HCT116 (cell line): Measurements from ENCODE around the gene ARHGEF12. TPM values are rescaled to one million over a fixed set of nuclear protein-coding genes. Genes with fewer than 3 reads are reported as not detected.

Experiments
- ATAC-seq: fragments of 200-7000 bp; cut with Tn5 transposase; 2 replicates; pipeline ENCODE4 v1.9.1; 2020; ENCODE audit warnings: mild to moderate bottlenecking, moderate library complexity
- Bru-seq: library from RNA; stranded (reverse); fragments of 400-500 nt; gene quantifications from one replicate; lab custom pipeline; 2021; lab: Mats Ljungman, UMichigan
- BruChase-seq, 2 experiments: library from RNA; stranded (reverse); fragments of 400-500 nt; gene quantifications; one replicate each; lab custom pipeline; 2021; lab: Mats Ljungman, UMichigan
- BruUV-seq: library from RNA; stranded (reverse); fragments of 400-500 nt; replicated peaks from 2 replicates; lab custom pipeline; 2021; lab: Mats Ljungman, UMichigan
- CTCF ChIA-PET: fragments of 300-600 bp; sonication (Branson Sonifier 250); formaldehyde crosslinking; loops from one replicate; lab custom pipeline; 2021; ENCODE audit warnings: antibody characterized with exemption; lab: Charles Lee
- POLR2A ChIA-PET: fragments of 300-600, 350-600 bp; sonication (Branson Sonifier 250); formaldehyde crosslinking; loops from one replicate; lab custom pipeline; 2021; ENCODE audit warnings: antibody characterized with exemption; lab: Charles Lee
- RAD21 ChIA-PET, 2 experiments: fragments of 300-600 bp; sonication (Branson Sonifier 250); formaldehyde crosslinking; loops; one replicate each; lab custom pipeline; 2023; ENCODE audit warnings: low total read pairs in 2 of 2; ENCODE audit not compliant: uncharacterized antibody in 2 of 2, unreplicated experiment in 2 of 2, low non-redundant PET in 1 of 2; lab: Charles Lee
- DNase-seq: peaks from one replicate; pipeline ENCODE4 v3.0.0-alpha.2; 2010; ENCODE audit warnings: low read depth, low spot score
- H2AFZ ChIP-seq: fragments of 200-600 bp; shearing (Covaris generic), sonication (generic); 2 replicates; pipeline ENCODE4 v1.6.1; 2017; ENCODE audit warnings: low read depth, mixed run types, mixed read lengths, antibody characterized with exemption, low read length; ENCODE audit not compliant: poor library complexity, severe bottlenecking
- H3K27ac ChIP-seq: 2 replicates; pipeline ENCODE4 v1.5.1; 2012; ENCODE audit warnings: low read depth, low read length
- H3K27me3 ChIP-seq: fragments of 200-600 bp; sonication (generic); 2 replicates; pipeline ENCODE4 v1.6.1; 2016; ENCODE audit warnings: mixed run types, low read length, mixed read lengths; ENCODE audit not compliant: insufficient read depth
- H3K36me3 ChIP-seq, 2 experiments: fragments of 200-500 bp in 1 of 2; fragments of 200-600 bp in 1 of 2; sonication (Bioruptor generic) in 1 of 2; sonication (generic) in 1 of 2; 2 replicates each; pipeline versions ENCODE4 v1.5.1 to v1.6.1; 2014 to 2016; ENCODE audit warnings: low read length in 2 of 2, inconsistent platforms in 1 of 2, mixed read lengths in 1 of 2, mixed run types in 1 of 2; ENCODE audit not compliant: insufficient read depth in 2 of 2, control insufficient read depth in 1 of 2
- H3K4me1 ChIP-seq, 2 experiments: fragments of 200-600 bp in 1 of 2; sonication (generic) in 1 of 2; 2 replicates each; pipeline versions ENCODE4 v1.5.1 to v1.6.1; 2012 to 2017; ENCODE audit warnings: low read length in 2 of 2, inconsistent platforms in 1 of 2, mild to moderate bottlenecking in 1 of 2, mixed read lengths in 1 of 2, mixed run types in 1 of 2, moderate library complexity in 1 of 2; ENCODE audit not compliant: insufficient read depth in 2 of 2, control insufficient read depth in 1 of 2
- H3K4me2 ChIP-seq: fragments of 200-600 bp; sonication (generic); 2 replicates; pipeline ENCODE4 v1.6.1; 2017; ENCODE audit warnings: mixed run types, low read length, mixed read lengths
- H3K4me3 ChIP-seq, 2 experiments: fragments of 200-600 bp in 1 of 2; sonication (generic) in 1 of 2; replicated peaks in 1 of 2; 2 replicates each; pipeline ENCODE4 v1.5.1; 2011 to 2016; ENCODE audit warnings: low read length in 2 of 2, control low read depth in 1 of 2, low read depth in 1 of 2, mild to moderate bottlenecking in 1 of 2, mixed read lengths in 1 of 2, mixed run types in 1 of 2
- H3K79me2 ChIP-seq: fragments of 200-600 bp; sonication (generic); 2 replicates; pipeline ENCODE4 v1.6.1; 2017; ENCODE audit warnings: mild to moderate bottlenecking, mixed run types, low read length, moderate library complexity, mixed read lengths; ENCODE audit not compliant: insufficient read depth
- H3K9ac ChIP-seq: fragments of 200-600 bp; sonication (generic); 2 replicates; pipeline ENCODE4 v1.6.1; 2016; ENCODE audit warnings: low read length, mixed read lengths
- H3K9me2 ChIP-seq: fragments of 200-600 bp; sonication (generic), shearing (Covaris generic); 2 replicates; pipeline ENCODE4 v1.6.1; 2017; ENCODE audit warnings: mixed run types, mild to moderate bottlenecking, moderate library complexity; ENCODE audit not compliant: insufficient read depth
- H3K9me3 ChIP-seq, 2 experiments: fragments of 200-500 bp in 1 of 2; fragments of 200-600 bp in 1 of 2; sonication (Bioruptor generic) in 1 of 2; sonication (generic) in 1 of 2; 2 replicates each; pipeline ENCODE4 v1.6.1; 2014 to 2017; ENCODE audit warnings: low read length in 2 of 2, mixed read lengths in 2 of 2, inconsistent platforms in 1 of 2, low read depth in 1 of 2, mild to moderate bottlenecking in 1 of 2, mixed run types in 1 of 2, moderate library complexity in 1 of 2; ENCODE audit not compliant: control insufficient read depth in 1 of 2, insufficient read depth in 1 of 2
- H4K20me1 ChIP-seq: fragments of 200-600 bp; sonication (generic), shearing (Covaris generic); 2 replicates; pipeline ENCODE4 v1.6.1; 2017; ENCODE audit warnings: mixed run types, mild to moderate bottlenecking, moderate library complexity; ENCODE audit not compliant: insufficient read depth
- CBX3 ChIP-seq: IDR thresholded peaks from 2 replicates; pipeline ENCODE4 v1.6.1; 2012; ENCODE audit warnings: low read depth
- CEBPB ChIP-seq: IDR thresholded peaks from 2 replicates; pipeline ENCODE4 v1.6.1; 2012; ENCODE audit warnings: low read depth
- CTCF ChIP-seq, 3 experiments: fragments of 200-600 bp in 1 of 3; sonication (generic) in 1 of 3; IDR thresholded peaks in 2 of 3; conservative IDR thresholded peaks in 1 of 3; 2 replicates each; pipeline ENCODE4 v1.5.1; 2012 to 2017; ENCODE audit warnings: low read depth in 2 of 3, low read length in 2 of 3, antibody characterized with exemption in 1 of 3, borderline replicate concordance in 1 of 3, control low read depth in 1 of 3, mild to moderate bottlenecking in 1 of 3, mixed read lengths in 1 of 3, mixed run types in 1 of 3, moderate library complexity in 1 of 3; ENCODE audit not compliant: insufficient read depth in 1 of 3
- EGR1 ChIP-seq: IDR thresholded peaks from 2 replicates; pipeline ENCODE4 v1.6.1; 2012; ENCODE audit warnings: low read depth
- ELF1 ChIP-seq: IDR thresholded peaks from 2 replicates; pipeline ENCODE4 v1.6.1; 2012; ENCODE audit warnings: low read depth, borderline replicate concordance
- EZH2 ChIP-seq: fragments of 200-600 bp; sonication (generic); IDR thresholded peaks from 2 replicates; pipeline ENCODE4 v1.6.1; 2017; ENCODE audit warnings: antibody characterized with exemption, mixed run types
- EZH2phosphoT487 ChIP-seq: fragments of 200-600 bp; IDR thresholded peaks from 2 replicates; pipeline ENCODE4 v1.6.1; 2018; ENCODE audit warnings: antibody characterized with exemption, borderline replicate concordance
- FOSL1 ChIP-seq: IDR thresholded peaks from 2 replicates; pipeline ENCODE4 v1.6.1; 2012; ENCODE audit warnings: low read depth
- SRF ChIP-seq: IDR thresholded peaks from 2 replicates; pipeline ENCODE4 v1.6.1; 2012; ENCODE audit warnings: low read depth
- TCF7L2 ChIP-seq: IDR thresholded peaks from 2 replicates; pipeline ENCODE4 v1.7.0; 2011; ENCODE audit warnings: borderline replicate concordance, inconsistent platforms; ENCODE audit not compliant: insufficient read depth, insufficient read length; ENCODE audit errors: extremely low read depth
- ZBTB33 ChIP-seq: IDR thresholded peaks from 2 replicates; pipeline ENCODE4 v1.6.1; 2011; ENCODE audit warnings: mild to moderate bottlenecking, low read length, moderate library complexity; ENCODE audit not compliant: insufficient replicate concordance; ENCODE audit errors: extremely low read depth
- ZFX ChIP-seq: fragments of 450-650 bp; IDR thresholded peaks from 2 replicates; pipeline ENCODE4 v1.6.1; 2017
- ZNF274 ChIP-seq: fragments of 200-500 bp; sonication (Bioruptor generic); IDR thresholded peaks from 2 replicates; pipeline ENCODE4 v1.6.1; 2014; ENCODE audit warnings: mild to moderate bottlenecking, low read depth, low read length, inconsistent platforms
- intact Hi-C: fragments of 100-400 bp; cut with micrococcal nuclease; formaldehyde crosslinking; loops from 2 replicates; pipeline ENCODE4 v1.10.0; 2022
- long read RNA-seq: library from polyadenylated mRNA; unstranded; transcript quantifications from one replicate; pipeline ENCODE4 v2.0.0, GENCODE V29; 2021; ENCODE audit not compliant: unreplicated experiment
- polyA plus RNA-seq: library from polyadenylated mRNA; unstranded; fragments of >200 nt; gene quantifications from 2 replicates; pipeline ENCODE4 v1.2.1, GENCODE V29; 2012; ENCODE audit warnings: missing spikeins
- total RNA-seq: library from RNA; stranded (reverse); gene quantifications from one replicate; pipeline ENCODE4 v1.2.1, GENCODE V29; 2021; ENCODE audit not compliant: unreplicated experiment
- TF ChIP-seq, protein P1 (sequence below): IDR thresholded peaks from 2 replicates; pipeline ENCODE4 v1.6.1; 2012; ENCODE audit warnings: low read depth
- TF ChIP-seq, protein P2 (sequence below): IDR thresholded peaks from 2 replicates; pipeline ENCODE4 v1.6.1; 2012

Gene ARHGEF12
- total RNA-seq (81.4 TPM), Bru-seq, nascent RNA (percentile 92 among the genes with signal in this experiment), BruChase-seq, experiment 1, labeled RNA remaining after a 6-hour chase (percentile 93 among the genes with signal in this experiment), BruChase-seq, experiment 2, labeled RNA remaining after a 2-hour chase (percentile 91 among the genes with signal in this experiment)
- polyA plus RNA-seq, result 27.4 and 29.4 TPM in 2 replicates
- long read RNA-seq, full-length matches to known transcripts, result 2 of 34 reads
- long read RNA-seq, partial matches to known transcripts, result 10 of 34 reads
- long read RNA-seq, other reads (novel, unspliced or antisense), result 22 of 34 reads

DNA sequence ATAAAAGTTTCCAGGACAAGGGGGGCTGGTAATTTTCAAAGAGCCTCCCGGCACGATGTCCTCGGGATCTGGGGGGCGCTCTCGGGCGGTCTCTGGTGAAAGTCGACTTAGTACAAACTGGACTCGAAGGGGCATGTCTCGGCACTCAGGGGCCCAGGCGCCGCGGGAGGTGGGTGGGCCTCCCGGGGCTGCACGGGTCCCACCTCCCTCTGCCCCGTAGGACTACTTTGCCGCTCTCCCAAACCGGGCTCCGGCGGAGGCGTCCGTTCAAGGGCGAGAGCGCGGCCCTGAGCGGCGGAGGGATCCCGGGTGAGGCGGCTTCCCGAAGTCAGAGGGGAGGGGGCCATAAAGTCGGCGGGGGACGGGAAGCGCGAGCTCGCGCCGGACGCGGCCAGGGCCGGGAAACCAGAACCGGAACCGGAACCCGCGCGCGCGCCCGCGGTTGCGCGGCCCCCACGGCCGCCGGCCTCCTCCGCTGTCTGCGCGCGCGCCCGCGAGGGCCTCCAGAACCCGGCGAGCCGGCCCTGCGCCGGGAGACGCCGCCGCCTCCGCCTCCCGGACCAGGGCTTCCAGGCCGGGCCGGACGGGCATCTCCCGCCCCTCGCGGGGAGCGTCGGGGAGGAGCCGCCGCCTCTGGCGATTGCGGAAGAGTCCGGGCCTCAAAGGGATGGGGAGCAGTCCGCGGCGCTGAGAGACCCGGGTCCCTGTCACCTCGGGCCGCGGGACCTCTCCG lies at the start of gene ARHGEF12:
TSS of gene ARHGEF12 (plus strand) at position 506 of the 733 bp plus-strand sequence. CDS start 831 bp downstream, outside the sequence.
- POLR2A ChIA-PET, result interaction anchor here (0.6 to 1.2 kb wide), 5 partner anchors 11 to 100 kb away, joined by 3 to 6 read pairs (median 4); partner anchors contain the start of gene TLCD5
- no TSS peak for BruUV-seq
- H3K4me1 ChIP-seq, result peaks cover 58 to 76% of the 10 kb centered on the region in 2 experiments
- TF ChIP-seq CEBPB (0 out of 2 replicates have a peak, but pooled peaks have one; percentile 41), SRF (peak; percentile 37; the same call in 1 of the 2 replicates), FOSL1 (no peak), TCF7L2 (peak; percentile 83), ZFX (peak; percentile 94), CTCF (IDR thresholded peaks at IDR 0.05 in 2 of 3, conservative IDR thresholded peaks at IDR 0.05 in 1 of 3; ENCODE audit: borderline replicate concordance in 1 of 3, insufficient read depth in 1 of 3, low read depth in 2 of 3, low read length in 2 of 3) (peak; percentile 21 to 51 (median 49); a peak in 4 of 6 replicates), EZH2phosphoT487 (no peak), ELF1 (peak; percentile 39; the same call in 1 of the 2 replicates), CBX3 (peak; percentile 98), EGR1 (no peak), ZBTB33 (peak; percentile 44), ZNF274 (no peak), EZH2 (no peak)
- TF ChIP-seq, protein P1, sequence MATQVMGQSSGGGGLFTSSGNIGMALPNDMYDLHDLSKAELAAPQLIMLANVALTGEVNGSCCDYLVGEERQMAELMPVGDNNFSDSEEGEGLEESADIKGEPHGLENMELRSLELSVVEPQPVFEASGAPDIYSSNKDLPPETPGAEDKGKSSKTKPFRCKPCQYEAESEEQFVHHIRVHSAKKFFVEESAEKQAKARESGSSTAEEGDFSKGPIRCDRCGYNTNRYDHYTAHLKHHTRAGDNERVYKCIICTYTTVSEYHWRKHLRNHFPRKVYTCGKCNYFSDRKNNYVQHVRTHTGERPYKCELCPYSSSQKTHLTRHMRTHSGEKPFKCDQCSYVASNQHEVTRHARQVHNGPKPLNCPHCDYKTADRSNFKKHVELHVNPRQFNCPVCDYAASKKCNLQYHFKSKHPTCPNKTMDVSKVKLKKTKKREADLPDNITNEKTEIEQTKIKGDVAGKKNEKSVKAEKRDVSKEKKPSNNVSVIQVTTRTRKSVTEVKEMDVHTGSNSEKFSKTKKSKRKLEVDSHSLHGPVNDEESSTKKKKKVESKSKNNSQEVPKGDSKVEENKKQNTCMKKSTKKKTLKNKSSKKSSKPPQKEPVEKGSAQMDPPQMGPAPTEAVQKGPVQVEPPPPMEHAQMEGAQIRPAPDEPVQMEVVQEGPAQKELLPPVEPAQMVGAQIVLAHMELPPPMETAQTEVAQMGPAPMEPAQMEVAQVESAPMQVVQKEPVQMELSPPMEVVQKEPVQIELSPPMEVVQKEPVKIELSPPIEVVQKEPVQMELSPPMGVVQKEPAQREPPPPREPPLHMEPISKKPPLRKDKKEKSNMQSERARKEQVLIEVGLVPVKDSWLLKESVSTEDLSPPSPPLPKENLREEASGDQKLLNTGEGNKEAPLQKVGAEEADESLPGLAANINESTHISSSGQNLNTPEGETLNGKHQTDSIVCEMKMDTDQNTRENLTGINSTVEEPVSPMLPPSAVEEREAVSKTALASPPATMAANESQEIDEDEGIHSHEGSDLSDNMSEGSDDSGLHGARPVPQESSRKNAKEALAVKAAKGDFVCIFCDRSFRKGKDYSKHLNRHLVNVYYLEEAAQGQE, result no peak
- TF ChIP-seq, protein P2, sequence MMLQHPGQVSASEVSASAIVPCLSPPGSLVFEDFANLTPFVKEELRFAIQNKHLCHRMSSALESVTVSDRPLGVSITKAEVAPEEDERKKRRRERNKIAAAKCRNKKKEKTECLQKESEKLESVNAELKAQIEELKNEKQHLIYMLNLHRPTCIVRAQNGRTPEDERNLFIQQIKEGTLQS, result no peak

More for the DNA sequence above, at the start of gene ARHGEF12:
- Histone ChIP-seq H3K36me3 (no peaks in the 10 kb centered on the region), H3K4me2 (peak within 1 kb of the TSS; percentile 92), H4K20me1 (peaks cover 14% of the 10 kb centered on the region; the same call in 1 of the 2 replicates), H3K9ac (peak within 1 kb of the TSS; percentile 78), H2AFZ (peak within 1 kb of the TSS; percentile 88), H3K79me2 (peaks cover 45% of the 10 kb centered on the region), H3K9me3 (no peaks in the 10 kb centered on the region), H3K27me3 (no peaks in the 10 kb centered on the region), H3K27ac (peak within 1 kb of the TSS; percentile 91), H3K9me2 (no peaks in the 10 kb centered on the region), H3K4me3 (peak within 1 kb of the TSS; percentile 77 to 87)
- ATAC-seq (peak; percentile 77), DNase-seq (peak; percentile 93)
- intact Hi-C loops, result loop anchor here (2.0 to 10.0 kb wide), 3 partner anchors 97 to 616 kb away; no protein-coding TSS in a partner anchor
- RAD21 ChIA-PET, result no interaction called here
- CTCF ChIA-PET, result interaction anchor here (0.7 to 1.8 kb wide), 7 partner anchors 10 to 794 kb away, joined by 3 to 6 read pairs (median 3); no protein-coding TSS in a partner anchor
